ENCODE data around the gene DLX1.
"Not testable (repeated sequence)": the region's sequence is repeated elsewhere in the genome, so short reads cannot be mapped to it uniquely, and the experiment has no call there.

Gene DLX1

DNA sequence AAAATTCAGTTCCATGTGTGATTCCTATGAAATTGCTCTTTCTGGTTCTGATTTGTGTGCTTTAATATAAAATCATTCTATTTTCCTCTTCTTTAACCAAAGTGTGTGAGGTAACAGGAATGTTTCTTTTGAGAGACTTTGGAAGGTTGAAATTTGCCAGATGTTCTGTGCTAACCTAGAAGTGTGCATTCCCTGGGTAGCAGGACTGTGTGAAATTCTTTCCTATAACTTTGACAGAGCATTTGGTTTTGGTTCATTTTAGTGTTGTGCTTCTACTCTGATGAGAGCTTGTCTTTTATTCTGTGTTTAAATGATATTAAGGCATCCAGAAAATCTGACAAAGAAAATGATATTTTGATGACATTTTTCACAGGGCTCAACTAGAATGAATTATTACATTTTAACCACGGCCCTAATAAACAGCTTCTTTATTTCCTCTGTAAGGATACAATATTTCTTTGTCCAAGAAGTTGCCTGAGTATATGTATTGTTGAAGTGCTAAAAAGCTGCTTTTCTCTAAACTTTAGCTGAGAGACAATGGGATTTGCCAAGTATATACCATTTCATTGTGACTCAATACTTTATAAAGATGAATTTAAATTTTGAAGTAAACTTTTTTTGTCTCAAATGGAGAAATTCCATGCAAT is 34.7 kb upstream of the DLX1 start:
- no peak for DNase-seq (ENCODE audit: low spot score)
- no peak overlapping the region for H3K27ac ChIP-seq
- ChIA-PET CTCF (interaction anchor here (0.7 kb wide), 1 partner anchor 92 kb away, joined by 5 read pairs; no protein-coding TSS in a partner anchor), POLR2A (ENCODE audit: low non-redundant PET) (no interaction called here)
- TF ChIP-seq, protein P1, sequence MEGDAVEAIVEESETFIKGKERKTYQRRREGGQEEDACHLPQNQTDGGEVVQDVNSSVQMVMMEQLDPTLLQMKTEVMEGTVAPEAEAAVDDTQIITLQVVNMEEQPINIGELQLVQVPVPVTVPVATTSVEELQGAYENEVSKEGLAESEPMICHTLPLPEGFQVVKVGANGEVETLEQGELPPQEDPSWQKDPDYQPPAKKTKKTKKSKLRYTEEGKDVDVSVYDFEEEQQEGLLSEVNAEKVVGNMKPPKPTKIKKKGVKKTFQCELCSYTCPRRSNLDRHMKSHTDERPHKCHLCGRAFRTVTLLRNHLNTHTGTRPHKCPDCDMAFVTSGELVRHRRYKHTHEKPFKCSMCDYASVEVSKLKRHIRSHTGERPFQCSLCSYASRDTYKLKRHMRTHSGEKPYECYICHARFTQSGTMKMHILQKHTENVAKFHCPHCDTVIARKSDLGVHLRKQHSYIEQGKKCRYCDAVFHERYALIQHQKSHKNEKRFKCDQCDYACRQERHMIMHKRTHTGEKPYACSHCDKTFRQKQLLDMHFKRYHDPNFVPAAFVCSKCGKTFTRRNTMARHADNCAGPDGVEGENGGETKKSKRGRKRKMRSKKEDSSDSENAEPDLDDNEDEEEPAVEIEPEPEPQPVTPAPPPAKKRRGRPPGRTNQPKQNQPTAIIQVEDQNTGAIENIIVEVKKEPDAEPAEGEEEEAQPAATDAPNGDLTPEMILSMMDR (conservative IDR thresholded peaks at IDR 0.05; ENCODE audit: low read depth), result no peak

DNA sequence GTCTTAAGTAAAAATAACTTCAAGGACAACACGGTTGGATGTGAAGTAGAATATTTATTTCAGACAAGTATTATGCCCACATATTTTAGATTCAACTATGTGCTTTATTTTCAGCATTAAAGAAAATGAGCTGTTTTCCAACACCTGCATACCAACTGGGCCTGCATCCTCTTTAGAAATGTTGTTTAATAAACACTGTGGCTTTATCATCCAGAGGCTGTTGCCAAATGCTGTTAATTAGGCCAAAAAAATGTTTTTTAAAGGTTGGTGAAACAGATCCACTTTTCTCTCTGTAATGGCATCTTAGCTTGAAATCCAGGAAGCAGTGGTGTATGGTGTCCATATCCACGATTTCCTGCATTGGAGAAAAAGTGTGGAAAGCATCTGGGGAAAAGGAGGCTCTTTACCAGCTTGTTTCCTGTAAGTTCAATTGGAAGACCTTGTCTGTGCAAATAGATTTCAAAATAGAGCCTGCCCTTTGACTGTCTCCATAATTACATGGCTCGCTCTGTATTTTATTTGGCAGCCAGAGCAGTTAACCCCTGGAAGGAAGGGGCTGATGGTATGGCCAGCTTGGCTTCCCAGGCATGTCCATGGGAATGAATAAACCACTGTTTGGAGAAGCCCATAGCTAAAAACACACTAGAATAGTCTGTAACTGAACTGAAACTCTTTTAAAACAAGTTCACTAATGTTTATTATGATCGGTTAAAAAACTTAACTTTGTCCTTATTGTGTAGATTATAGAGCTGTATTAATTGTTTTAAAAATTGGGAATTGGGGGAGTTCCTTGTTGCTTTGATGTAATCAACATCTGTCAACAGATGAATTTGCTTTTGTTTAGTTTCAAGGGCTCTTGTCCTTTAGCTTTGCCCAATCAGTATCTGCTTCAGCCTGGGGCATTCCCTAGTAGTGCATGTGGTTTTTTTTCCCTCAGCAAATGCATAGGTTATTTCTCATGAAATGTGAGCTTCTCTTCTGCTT is 33.0 kb upstream of the DLX1 start:
- DNase-seq (ENCODE audit: low spot score), result no peak
- POLR2A ChIA-PET (ENCODE audit: low non-redundant PET), result interaction anchor here (0.6 kb wide), 1 partner anchor 966 kb away, joined by 3 read pairs; no protein-coding TSS in a partner anchor
- no peak overlapping the region for H3K27ac ChIP-seq
- CTCF ChIA-PET, result interaction anchor here (0.6 to 0.8 kb wide), 2 partner anchors 46 to 508 kb away, joined by 4 read pairs; no protein-coding TSS in a partner anchor
- TF ChIP-seq, protein P1 (conservative IDR thresholded peaks at IDR 0.05; ENCODE audit: low read depth), result no peak

DNA sequence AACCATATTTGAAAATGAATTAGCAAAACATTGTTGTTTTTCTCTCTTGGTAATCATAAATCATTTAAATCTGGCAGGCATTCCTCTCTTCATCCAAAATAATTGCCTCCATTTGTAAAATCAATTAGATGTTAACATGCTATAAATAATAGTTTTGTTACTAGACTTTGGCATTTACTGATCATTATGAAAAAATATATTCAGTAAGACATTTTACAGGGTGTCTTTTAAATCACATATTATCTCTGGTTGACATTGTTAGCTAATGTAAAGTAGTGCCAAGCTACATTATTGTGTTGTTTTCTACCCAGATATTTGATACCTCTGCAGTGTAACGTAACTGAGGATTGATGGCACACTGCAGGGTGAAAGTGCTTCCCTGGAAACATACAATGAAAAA is 31.8 kb upstream of the DLX1 start:
- TF ChIP-seq, protein P1 (conservative IDR thresholded peaks at IDR 0.05; ENCODE audit: low read depth), result no peak
- CTCF ChIA-PET, result no interaction called here
- DNase-seq (ENCODE audit: low spot score), result no peak
- no peak overlapping the region for H3K27ac ChIP-seq
- POLR2A ChIA-PET (ENCODE audit: low non-redundant PET), result no interaction called here

DNA sequence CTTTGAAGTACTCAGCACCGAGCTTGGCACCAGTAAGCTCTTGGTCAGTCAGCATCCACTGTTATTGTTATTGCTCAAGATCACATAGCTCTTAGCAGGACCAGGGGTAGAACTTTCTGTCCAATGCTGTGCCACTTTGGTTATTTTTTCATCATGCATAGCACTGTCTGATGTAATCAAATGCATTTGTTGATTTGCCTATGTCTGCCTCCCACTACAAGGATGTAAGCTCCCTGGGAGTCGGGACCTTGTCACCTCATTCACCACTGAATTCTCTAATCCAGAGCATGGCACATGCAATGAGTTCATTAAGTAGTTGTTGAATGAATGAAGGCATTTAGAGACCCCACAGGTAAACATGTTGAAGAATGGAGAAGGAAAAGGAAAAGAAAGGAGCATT is 29.0 kb upstream of the DLX1 start:
- ChIA-PET CTCF (interaction anchor here (0.6 to 0.7 kb wide), 2 partner anchors 133 to 348 kb away, joined by 3 read pairs; no protein-coding TSS in a partner anchor), POLR2A (ENCODE audit: low non-redundant PET) (no interaction called here)
- TF ChIP-seq, protein P1 (conservative IDR thresholded peaks at IDR 0.05; ENCODE audit: low read depth), result no peak
- DNase-seq (ENCODE audit: low spot score), result no peak
- no peak overlapping the region for H3K27ac ChIP-seq

DNA sequence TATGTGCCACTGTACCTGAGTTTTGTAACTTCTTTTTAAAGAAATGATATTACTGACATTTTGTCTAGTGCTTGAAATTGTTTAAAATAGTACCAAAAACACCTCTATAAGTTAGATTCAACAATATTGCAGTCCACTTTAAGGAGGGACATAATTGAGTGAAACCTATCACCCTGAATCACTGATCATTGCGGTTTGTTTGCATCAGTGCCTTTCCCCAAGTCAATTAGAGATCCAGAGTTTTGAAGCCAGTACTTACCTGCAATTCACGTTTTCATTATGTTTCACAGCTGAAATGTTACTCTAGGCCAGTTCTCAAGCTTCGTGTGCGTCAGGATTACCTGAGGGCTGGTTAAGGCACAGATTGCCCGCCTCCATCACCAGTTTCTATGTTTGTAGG is 26.6 kb upstream of the DLX1 start:
- TF ChIP-seq, protein P1 (conservative IDR thresholded peaks at IDR 0.05; ENCODE audit: low read depth), result no peak
- ChIA-PET POLR2A (ENCODE audit: low non-redundant PET) (no interaction called here), CTCF (no interaction called here)
- DNase-seq (ENCODE audit: low spot score), result no peak
- H3K27ac ChIP-seq, result no peak overlapping the region

DNA sequence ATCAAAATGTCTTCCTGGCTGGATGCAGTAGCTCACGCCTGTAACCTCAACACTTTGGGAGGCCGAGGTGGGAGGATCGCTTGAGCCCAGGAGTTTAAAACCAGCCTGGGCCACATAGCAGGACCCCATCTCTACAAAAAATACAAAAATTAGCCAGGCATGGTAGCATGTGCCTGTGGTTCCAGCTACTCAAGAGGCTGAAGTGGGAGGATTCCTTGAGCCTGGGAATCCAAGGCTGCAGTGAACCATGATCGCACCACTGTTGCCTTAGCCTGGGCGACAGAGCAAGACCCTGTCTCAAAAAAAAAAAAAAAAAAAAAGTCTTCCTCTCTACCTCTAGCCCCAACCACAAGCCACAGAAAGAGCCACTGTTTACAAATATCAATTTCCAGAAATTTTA is 25.2 kb upstream of the DLX1 start:
- DNase-seq (ENCODE audit: low spot score); POLR2A ChIA-PET (ENCODE audit: low non-redundant PET); H3K27ac ChIP-seq: not testable (repeated sequence)
- CTCF ChIA-PET, result interaction anchor here (0.8 kb wide), 1 partner anchor 67 kb away, joined by 3 read pairs; no protein-coding TSS in a partner anchor

Measured in RWPE1 (cell line).